GM13976 (cell line): Measurements from ENCODE around the gene ARRDC1.
"Not testable (repeated sequence)": the region's sequence is repeated elsewhere in the genome, so short reads cannot be mapped to it uniquely, and the experiment has no call there.

ENCODE experiments used
- DNase-seq: peaks from one replicate; pipeline ENCODE4 v3.0.0; 2012; ENCODE audit warnings: low spot score
- in situ Hi-C: fragments of 300-500 bp; cut with MboI; formaldehyde crosslinking; loops from one replicate; pipeline ENCODE4 v1.12.0; 2022; ENCODE audit warnings: low sequenced_read_pairs, mixed read lengths, inconsistent platforms; ENCODE audit not compliant: unreplicated experiment
- TF ChIP-seq, protein P1 (sequence below): IDR thresholded peaks from 2 replicates; pipeline ENCODE4 v1.5.1; 2012; ENCODE audit warnings: borderline replicate concordance, mild to moderate bottlenecking; ENCODE audit not compliant: insufficient read depth; ENCODE audit errors: extremely low read depth, missing control alignments, control extremely low read depth

The ARRDC1 gene

DNA sequence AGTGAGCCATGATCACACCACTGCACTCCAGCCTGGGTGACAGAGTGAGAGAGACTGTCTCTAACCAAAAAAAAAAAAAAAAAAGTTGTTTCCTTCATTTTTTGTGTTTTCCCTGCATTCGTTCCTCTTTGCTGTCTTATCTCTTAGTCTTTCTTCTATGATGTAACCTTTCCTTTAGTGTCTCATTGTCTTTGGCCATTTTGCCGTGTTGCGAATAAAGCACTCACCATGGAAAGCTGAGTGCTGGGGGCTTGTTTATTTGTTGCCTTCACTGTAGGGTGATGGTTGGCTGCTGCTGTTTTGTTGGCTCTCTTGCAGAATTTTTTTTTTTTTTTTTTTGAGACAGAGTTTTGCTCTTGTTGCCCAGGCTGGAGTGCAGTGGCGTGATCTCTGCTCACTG is 21.0 kb downstream of the ARRDC1 start:
- in situ Hi-C loops, result no loop called here
- no peak for DNase-seq
- TF ChIP-seq, protein P1, sequence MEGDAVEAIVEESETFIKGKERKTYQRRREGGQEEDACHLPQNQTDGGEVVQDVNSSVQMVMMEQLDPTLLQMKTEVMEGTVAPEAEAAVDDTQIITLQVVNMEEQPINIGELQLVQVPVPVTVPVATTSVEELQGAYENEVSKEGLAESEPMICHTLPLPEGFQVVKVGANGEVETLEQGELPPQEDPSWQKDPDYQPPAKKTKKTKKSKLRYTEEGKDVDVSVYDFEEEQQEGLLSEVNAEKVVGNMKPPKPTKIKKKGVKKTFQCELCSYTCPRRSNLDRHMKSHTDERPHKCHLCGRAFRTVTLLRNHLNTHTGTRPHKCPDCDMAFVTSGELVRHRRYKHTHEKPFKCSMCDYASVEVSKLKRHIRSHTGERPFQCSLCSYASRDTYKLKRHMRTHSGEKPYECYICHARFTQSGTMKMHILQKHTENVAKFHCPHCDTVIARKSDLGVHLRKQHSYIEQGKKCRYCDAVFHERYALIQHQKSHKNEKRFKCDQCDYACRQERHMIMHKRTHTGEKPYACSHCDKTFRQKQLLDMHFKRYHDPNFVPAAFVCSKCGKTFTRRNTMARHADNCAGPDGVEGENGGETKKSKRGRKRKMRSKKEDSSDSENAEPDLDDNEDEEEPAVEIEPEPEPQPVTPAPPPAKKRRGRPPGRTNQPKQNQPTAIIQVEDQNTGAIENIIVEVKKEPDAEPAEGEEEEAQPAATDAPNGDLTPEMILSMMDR, result no peak

DNA sequence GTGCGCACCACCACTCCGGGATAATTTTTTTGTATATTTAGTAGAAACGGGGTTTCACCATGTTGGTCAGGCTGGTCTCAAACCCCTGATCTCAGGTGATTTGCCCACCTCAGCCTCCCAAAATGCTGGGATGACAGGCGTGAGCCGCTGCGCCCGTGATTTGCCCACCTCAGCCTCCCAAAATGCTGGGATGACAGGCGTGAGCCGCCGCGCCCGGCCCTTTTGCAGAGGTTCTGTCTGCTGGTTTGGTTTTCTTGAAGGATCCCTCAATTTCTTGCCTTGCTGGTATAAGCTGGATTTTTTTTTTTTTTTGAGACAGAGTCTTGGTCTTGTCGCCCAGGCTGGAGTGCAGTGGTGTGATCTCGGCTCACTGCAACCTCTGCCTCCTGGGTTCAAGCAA is 21.9 kb downstream of the ARRDC1 start:
- in situ Hi-C loops, DNase-seq: not testable (repeated sequence)

DNA sequence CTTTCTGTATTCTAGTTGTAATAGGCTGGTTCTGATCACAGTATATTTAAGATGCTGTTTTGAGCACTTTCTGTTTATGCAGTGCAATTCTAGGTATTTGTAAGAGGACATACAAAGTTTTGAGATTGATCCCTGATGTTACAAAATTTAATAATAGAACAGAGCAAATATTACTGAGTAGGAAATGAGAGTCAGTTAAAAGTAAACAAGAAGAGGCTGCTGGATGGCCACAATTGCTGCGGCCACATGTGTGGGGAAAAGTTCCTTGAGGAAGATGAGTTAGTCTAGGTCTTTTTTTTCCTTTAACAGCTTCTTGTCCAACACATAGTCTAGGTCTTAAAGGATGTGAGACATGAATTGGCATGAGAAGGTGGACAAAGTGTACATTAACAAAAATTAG is 24.6 kb downstream of the ARRDC1 start:
- TF ChIP-seq, protein P1, result no peak
- in situ Hi-C loops, result no loop called here
- DNase-seq, result no peak

DNA sequence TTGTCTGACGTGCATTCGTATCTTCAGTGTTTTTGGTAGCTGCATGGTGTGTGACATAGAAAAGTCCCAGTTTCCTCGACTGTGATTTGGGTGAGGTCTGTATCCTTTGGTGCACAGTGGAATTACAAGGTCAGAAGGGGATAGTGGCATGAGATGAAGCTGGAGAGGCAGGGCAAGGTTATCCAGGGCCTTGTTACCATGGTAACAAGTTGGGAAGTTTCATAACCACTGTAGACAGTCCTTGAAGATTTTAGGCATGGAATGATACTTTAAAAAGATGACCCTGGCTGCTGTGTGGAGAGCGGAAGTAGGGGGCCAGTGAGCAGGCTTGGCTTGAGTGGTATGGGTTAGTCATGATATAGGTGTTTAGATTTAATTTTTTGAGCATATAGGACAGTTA is 25.2 kb downstream of the ARRDC1 start:
- DNase-seq, result no peak
- TF ChIP-seq, protein P1, result no peak
- in situ Hi-C loops, result no loop called here

DNA sequence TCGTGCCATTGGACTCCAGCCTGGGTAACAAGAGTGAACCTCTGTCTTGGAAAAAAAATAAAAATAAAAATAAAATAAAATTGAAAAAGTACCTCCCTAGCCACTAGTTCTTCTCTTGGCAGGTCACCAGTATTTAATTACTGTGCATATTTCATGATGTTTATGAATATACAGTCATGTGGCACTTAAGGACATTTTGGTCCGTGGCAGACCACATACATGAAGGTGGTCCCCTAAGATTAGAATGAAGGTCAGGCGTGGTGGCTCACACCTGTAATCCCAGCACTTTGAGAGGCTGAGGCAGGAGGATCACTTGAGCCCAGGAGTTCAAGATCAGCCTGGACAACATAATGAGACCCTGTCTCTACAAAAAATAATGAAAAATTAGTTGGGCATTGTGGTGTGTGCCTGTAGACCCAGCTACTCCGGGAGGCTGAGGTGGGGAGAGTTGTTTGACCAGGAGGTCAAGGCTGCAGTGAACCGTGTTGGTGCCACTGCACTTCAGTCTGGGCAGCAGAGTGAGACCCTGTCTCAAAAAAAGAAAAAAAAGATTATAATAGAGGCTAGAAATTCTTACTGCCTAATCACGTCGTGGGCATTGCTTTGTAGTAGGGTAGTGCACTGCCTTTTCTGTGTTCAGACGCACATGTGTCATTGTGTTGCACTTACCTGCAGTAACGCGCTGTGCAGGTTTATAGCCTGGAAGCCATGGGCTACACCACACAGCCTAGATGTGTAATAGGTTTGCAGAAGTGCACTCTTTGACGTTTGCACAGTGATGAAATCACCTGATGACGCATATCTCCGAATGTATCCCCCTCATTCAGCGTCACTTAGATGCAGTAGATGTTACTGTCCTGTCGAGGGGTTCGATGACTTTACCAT is 26.1 kb downstream of the ARRDC1 start:
- TF ChIP-seq, protein P1, result no peak
- no peak for DNase-seq
- in situ Hi-C loops, result no loop called here

DNA sequence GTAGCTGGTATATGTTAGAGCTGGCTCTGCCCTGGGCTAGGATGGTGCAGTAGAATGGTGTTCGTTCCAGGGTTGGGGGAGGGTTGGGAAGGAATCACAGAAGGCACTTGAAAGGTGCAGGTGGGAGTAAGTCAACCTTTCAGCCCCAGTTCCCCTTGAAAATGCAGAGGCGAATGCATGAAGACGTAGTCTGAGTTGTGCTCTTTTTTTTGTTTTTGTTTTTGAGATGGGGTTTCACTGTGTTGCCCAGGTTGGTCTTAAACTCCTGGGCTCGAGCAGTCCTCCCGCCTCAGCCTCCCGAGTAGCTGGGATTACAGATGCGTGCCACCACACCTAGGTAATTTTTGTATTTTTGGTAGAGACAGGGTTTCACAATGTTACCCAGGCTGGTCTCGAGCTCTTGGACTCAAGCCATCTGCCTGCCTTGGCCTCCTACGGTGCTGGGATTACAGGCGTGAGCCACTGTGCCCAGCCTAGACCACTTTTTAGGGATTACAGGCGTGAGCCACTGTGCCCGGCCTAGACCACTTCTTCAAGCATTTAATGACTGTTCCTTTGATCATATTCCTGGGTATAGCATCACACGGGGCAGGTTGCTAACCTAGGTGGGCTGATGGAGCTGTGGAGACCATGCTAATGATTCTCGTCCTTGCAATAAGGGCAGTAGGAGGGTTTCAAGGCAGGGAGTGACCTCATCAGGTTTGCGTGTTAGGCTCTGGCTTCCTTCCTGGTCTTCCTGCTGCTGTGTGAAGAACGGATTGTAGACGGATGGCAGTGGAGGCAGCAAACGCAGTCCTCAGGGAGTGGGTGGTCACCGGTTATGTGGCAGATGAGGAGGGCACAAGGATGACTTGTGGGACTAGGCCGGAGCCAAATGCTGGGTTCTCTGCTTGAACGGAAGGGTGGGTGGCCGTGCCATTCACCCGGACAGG is 27.0 kb downstream of the ARRDC1 start:
- TF ChIP-seq, protein P1, result no peak
- in situ Hi-C loops, result no loop called here
- no peak for DNase-seq
